ENCODE results near the gene SLC4A5. TPM values are rescaled to one million over a fixed set of nuclear protein-coding genes. Genes with fewer than 3 reads are reported as not detected.
A peak's percentile ranks its signal among the peaks of the same experiment; 100 is the strongest.
"Not testable (repeated sequence)": the region's sequence is repeated elsewhere in the genome, so short reads cannot be mapped to it uniquely, and the experiment has no call there.

The SLC4A5 gene
- total RNA-seq, 1 donor from 2014 or later: 4.4 TPM

- no peaks in the 10 kb centered on the region for H3K9me3 ChIP-seq
- peaks cover 0 to 42% of the 10 kb centered on the region in 2 donors for H3K36me3 ChIP-seq
- TF ChIP-seq, protein P1, sequence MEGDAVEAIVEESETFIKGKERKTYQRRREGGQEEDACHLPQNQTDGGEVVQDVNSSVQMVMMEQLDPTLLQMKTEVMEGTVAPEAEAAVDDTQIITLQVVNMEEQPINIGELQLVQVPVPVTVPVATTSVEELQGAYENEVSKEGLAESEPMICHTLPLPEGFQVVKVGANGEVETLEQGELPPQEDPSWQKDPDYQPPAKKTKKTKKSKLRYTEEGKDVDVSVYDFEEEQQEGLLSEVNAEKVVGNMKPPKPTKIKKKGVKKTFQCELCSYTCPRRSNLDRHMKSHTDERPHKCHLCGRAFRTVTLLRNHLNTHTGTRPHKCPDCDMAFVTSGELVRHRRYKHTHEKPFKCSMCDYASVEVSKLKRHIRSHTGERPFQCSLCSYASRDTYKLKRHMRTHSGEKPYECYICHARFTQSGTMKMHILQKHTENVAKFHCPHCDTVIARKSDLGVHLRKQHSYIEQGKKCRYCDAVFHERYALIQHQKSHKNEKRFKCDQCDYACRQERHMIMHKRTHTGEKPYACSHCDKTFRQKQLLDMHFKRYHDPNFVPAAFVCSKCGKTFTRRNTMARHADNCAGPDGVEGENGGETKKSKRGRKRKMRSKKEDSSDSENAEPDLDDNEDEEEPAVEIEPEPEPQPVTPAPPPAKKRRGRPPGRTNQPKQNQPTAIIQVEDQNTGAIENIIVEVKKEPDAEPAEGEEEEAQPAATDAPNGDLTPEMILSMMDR (IDR thresholded peaks at IDR 0.05): no peak
- TF ChIP-seq POLR2A (IDR thresholded peaks at IDR 0.05) (no peak), POLR2AphosphoS5 (IDR thresholded peaks at IDR 0.05; ENCODE audit: insufficient read depth in 1 of 2, low read depth in 1 of 2) (no peak)
- no peaks in the 10 kb centered on the region for H3K27me3 ChIP-seq
- no peak overlapping the region for H3K4me3 ChIP-seq
- no peaks in the 10 kb centered on the region for H3K4me1 ChIP-seq
- no peak for DNase-seq (ENCODE audit: extremely low spot score in 2 of 2)
- intact Hi-C loops (cut with DNase I): no loop called here
- H3K27ac ChIP-seq: no peak overlapping the region
Observed at GRCh38 chr2:74357627-74358026, 14.4 kb upstream of the SLC4A5 start.

GRCh38 chr2:74349889-74350288 is 6.7 kb upstream of the SLC4A5 start:
- Histone ChIP-seq H3K27me3 (no peaks in the 10 kb centered on the region), H3K4me1 (no peaks in the 10 kb centered on the region), H3K36me3 (no peaks in the 10 kb centered on the region), H3K27ac (no peak overlapping the region), H3K4me3 (no peak overlapping the region), H3K9me3 (no peaks in the 10 kb centered on the region)
- no peak for TF ChIP-seq POLR2AphosphoS5 (IDR thresholded peaks at IDR 0.05; ENCODE audit: insufficient read depth in 1 of 2, low read depth in 1 of 2)
- TF ChIP-seq, protein P1 (IDR thresholded peaks at IDR 0.05): no peak
- TF ChIP-seq POLR2A (IDR thresholded peaks at IDR 0.05): no peak
- intact Hi-C loops (cut with DNase I): no loop called here
- no peak for DNase-seq (ENCODE audit: extremely low spot score in 2 of 2)

- Histone ChIP-seq H3K27ac (no peak overlapping the region), H3K4me1 (no peaks in the 10 kb centered on the region), H3K27me3 (no peaks in the 10 kb centered on the region), H3K4me3 (no peak overlapping the region), H3K9me3 (no peaks in the 10 kb centered on the region), H3K36me3 (no peaks in the 10 kb centered on the region)
- DNase-seq (ENCODE audit: extremely low spot score in 2 of 2): no peak
- intact Hi-C loops (cut with DNase I): no loop called here
- TF ChIP-seq POLR2A (IDR thresholded peaks at IDR 0.05): no peak
- TF ChIP-seq POLR2AphosphoS5 (IDR thresholded peaks at IDR 0.05; ENCODE audit: insufficient read depth in 1 of 2, low read depth in 1 of 2): no peak
- TF ChIP-seq, protein P1 (IDR thresholded peaks at IDR 0.05): no peak
Observed at GRCh38 chr2:74347742-74348141, 4.5 kb upstream of the SLC4A5 start.

DNA sequence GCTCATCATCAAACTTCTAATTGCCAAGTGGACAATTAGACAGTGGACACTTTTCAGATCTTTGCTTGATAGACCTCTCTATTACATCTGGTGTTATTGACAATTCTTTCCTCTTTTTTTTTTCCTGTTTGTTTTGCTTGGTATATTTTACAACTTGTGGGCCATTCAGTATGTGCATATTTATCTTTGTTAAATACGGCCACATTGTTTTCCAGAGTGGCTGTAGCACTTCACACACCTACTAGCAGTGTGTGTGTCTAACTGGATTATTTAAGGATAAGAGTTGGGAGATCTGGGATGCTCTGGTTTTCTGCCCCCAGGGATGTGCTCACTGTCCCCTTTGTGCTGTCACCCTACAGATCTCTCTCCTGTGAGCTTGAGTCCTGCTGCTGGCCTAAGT is 4.1 kb upstream of the SLC4A5 start:
- intact Hi-C loops (cut with DNase I): no loop called here
- Histone ChIP-seq H3K4me3 (no peak overlapping the region), H3K36me3 (no peaks in the 10 kb centered on the region), H3K27me3 (no peaks in the 10 kb centered on the region), H3K4me1 (no peaks in the 10 kb centered on the region), H3K9me3 (no peaks in the 10 kb centered on the region), H3K27ac (no peak overlapping the region)
- no peak for DNase-seq (ENCODE audit: extremely low spot score in 2 of 2)
- TF ChIP-seq POLR2AphosphoS5 (IDR thresholded peaks at IDR 0.05; ENCODE audit: insufficient read depth in 1 of 2, low read depth in 1 of 2): no peak
- TF ChIP-seq, protein P1 (IDR thresholded peaks at IDR 0.05): no peak
- no peak for TF ChIP-seq POLR2A (IDR thresholded peaks at IDR 0.05)

- Histone ChIP-seq H3K27ac (no peak overlapping the region), H3K9me3 (no peaks in the 10 kb centered on the region), H3K36me3 (no peaks in the 10 kb centered on the region), H3K4me1 (no peaks in the 10 kb centered on the region), H3K4me3 (no peak overlapping the region), H3K27me3 (no peaks in the 10 kb centered on the region)
- no peak for DNase-seq (ENCODE audit: extremely low spot score in 2 of 2)
- TF ChIP-seq, protein P1 (IDR thresholded peaks at IDR 0.05): no peak
- TF ChIP-seq POLR2AphosphoS5 (IDR thresholded peaks at IDR 0.05; ENCODE audit: insufficient read depth in 1 of 2, low read depth in 1 of 2) (no peak), POLR2A (IDR thresholded peaks at IDR 0.05) (no peak)
- intact Hi-C loops (cut with DNase I): no loop called here
Observed at GRCh38 chr2:74345272-74345943, 2.2 kb upstream of the SLC4A5 start.

GRCh38 chr2:74336227-74336626 is 7.0 kb downstream of the SLC4A5 start:
- H3K4me3 ChIP-seq, H3K36me3 ChIP-seq, H3K9me3 ChIP-seq, H3K27ac ChIP-seq, H3K27me3 ChIP-seq, H3K4me1 ChIP-seq: not testable (repeated sequence)
- intact Hi-C loops (cut with DNase I): loop anchor here (10.0 kb wide), 1 partner anchor 511 kb away; the partner anchor contains the start of gene STAMBP
- peak in 1 of 2 donors; percentile 10 for DNase-seq (ENCODE audit: extremely low spot score in 2 of 2)
